Activated B cell treated with CpG ODN at 0.5 μM for 24 hours (primary cell): ENCODE results near the gene SLC9A3. TPM values are rescaled to one million over a fixed set of nuclear protein-coding genes. Genes with fewer than 3 reads are reported as not detected.

ENCODE experiments used
- ATAC-seq: fragments of 200-7000 bp; cut with Tn5 transposase; one replicate; pipeline ENCODE4 v1.10.0; 2021; ENCODE audit warnings: low read depth, mild to moderate bottlenecking, moderate library complexity
- CTCF ChIA-PET: fragments of 350-600 bp; sonication (Branson Sonifier 250); formaldehyde crosslinking; loops from one replicate; lab custom pipeline; 2021; ENCODE audit warnings: antibody characterized with exemption; lab: Charles Lee
- POLR2A ChIA-PET: fragments of 350-600 bp; sonication (Branson Sonifier 250); formaldehyde crosslinking; loops from one replicate; lab custom pipeline; 2021; ENCODE audit warnings: antibody characterized with exemption; lab: Charles Lee
- DNase-seq: peaks from one replicate; pipeline ENCODE4 v3.0.0; 2022
- H3K27ac Mint-ChIP-seq: one replicate; pipeline ENCODE4 v1.8.0; 2020; ENCODE audit warnings: mixed read lengths
- H3K27me3 Mint-ChIP-seq: one replicate; pipeline ENCODE4 v1.8.0; 2021; ENCODE audit warnings: mixed read lengths
- H3K36me3 Mint-ChIP-seq: one replicate; pipeline ENCODE4 v1.8.0; 2021; ENCODE audit warnings: low read depth, mixed read lengths
- H3K4me1 Mint-ChIP-seq: one replicate; pipeline ENCODE4 v1.8.0; 2021; ENCODE audit warnings: mixed read lengths
- H3K4me3 Mint-ChIP-seq: one replicate; pipeline ENCODE4 v1.8.0; 2020; ENCODE audit warnings: mild to moderate bottlenecking, mixed read lengths
- H3K9me3 Mint-ChIP-seq: one replicate; pipeline ENCODE4 v1.8.0; 2020; ENCODE audit warnings: mixed read lengths
- CTCF ChIP-seq: fragments of 200-600 bp; IDR thresholded peaks from one replicate; pipeline ENCODE4 v1.8.0; 2022; ENCODE audit warnings: antibody characterized with exemption, mild to moderate bottlenecking
- intact Hi-C: fragments of 100-400 bp; cut with micrococcal nuclease; formaldehyde crosslinking; loops from one replicate; pipeline ENCODE4 v1.15.1; 2024
- total RNA-seq: library from RNA; stranded (reverse); gene quantifications from 2 replicates; pipeline ENCODE4 v1.2.3, GENCODE V29; 2022

The SLC9A3 gene
- total RNA-seq, 1 donor from 2014 or later = 0.20 TPM

DNA sequence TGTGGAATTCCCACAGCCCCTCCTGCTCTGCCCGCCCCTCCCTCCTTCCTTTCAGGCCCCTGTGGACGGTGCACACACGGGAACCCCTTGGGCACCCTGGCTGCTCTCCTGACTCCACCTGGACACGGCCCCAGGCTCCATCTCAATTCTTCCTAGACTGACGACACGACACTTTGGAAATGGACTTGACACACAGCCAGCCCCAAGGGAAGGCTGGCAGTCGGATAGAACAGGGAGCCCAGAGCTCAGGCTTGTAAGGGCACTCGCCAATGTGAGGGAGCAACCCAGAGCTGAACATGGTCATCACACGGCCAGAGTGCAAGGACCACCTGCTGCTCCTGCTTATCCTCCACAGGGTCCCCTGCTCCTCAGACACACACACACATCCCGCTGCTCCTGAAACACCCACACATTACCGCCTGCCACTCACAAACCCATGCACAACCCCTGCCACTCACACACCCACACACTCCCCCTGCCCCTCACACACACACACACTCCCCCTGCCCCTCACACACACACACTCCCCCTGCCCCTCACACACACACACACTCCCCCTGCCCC lies 8.9 kb downstream of the SLC9A3 start:
- Mint-ChIP-seq H3K27ac (no peak overlapping the region), H3K27me3 (peaks cover 47% of the 10 kb centered on the region), H3K9me3 (no peaks in the 10 kb centered on the region), H3K4me1 (peaks cover 3% of the 10 kb centered on the region), H3K4me3 (no peak overlapping the region), H3K36me3 (no peaks in the 10 kb centered on the region)
- ChIA-PET POLR2A (no interaction called here), CTCF (no interaction called here)
- no peak for TF ChIP-seq CTCF
- ATAC-seq = no peak
- DNase-seq = no peak
- intact Hi-C loops = no loop called here

GRCh38 chr5:514673-515072 lies 9.6 kb downstream of the SLC9A3 start:
- no peak for TF ChIP-seq CTCF
- intact Hi-C loops = no loop called here
- POLR2A ChIA-PET = no interaction called here
- Mint-ChIP-seq H3K9me3 (no peaks in the 10 kb centered on the region), H3K4me3 (no peak overlapping the region), H3K36me3 (no peaks in the 10 kb centered on the region), H3K4me1 (peaks cover 3% of the 10 kb centered on the region), H3K27me3 (peaks cover 41% of the 10 kb centered on the region), H3K27ac (no peak overlapping the region)
- DNase-seq = no peak
- CTCF ChIA-PET = no interaction called here
- ATAC-seq = no peak

DNA sequence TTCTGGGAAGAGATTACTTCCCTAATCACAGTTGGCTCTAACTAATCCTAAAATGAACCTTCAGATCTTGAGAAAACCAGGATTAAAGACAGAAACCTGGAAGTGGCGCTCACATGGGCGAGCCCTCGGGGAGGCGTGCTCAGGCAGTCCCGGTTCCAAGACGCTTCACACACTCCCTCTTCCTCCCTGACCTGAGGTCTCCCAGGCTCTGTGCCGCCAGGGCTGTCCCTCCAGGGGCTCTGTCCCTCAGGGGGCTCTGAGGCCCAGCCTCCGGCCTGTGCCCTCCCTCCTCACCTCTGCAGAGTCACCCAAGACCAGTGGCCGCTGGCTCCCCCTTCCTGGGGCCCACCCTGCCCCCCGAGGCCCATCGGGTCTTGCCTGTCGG lies 10.2 kb downstream of the SLC9A3 start:
- peaks cover 41% of the 10 kb centered on the region for H3K27me3 Mint-ChIP-seq
- no peak overlapping the region for H3K27ac Mint-ChIP-seq
- no peak overlapping the region for H3K4me3 Mint-ChIP-seq
- H3K4me1 Mint-ChIP-seq = peaks cover 3% of the 10 kb centered on the region
- DNase-seq = no peak
- no peak for TF ChIP-seq CTCF
- H3K9me3 Mint-ChIP-seq = no peaks in the 10 kb centered on the region
- ChIA-PET POLR2A (no interaction called here), CTCF (no interaction called here)
- intact Hi-C loops = no loop called here
- no peak for ATAC-seq
- H3K36me3 Mint-ChIP-seq = no peaks in the 10 kb centered on the region

DNA sequence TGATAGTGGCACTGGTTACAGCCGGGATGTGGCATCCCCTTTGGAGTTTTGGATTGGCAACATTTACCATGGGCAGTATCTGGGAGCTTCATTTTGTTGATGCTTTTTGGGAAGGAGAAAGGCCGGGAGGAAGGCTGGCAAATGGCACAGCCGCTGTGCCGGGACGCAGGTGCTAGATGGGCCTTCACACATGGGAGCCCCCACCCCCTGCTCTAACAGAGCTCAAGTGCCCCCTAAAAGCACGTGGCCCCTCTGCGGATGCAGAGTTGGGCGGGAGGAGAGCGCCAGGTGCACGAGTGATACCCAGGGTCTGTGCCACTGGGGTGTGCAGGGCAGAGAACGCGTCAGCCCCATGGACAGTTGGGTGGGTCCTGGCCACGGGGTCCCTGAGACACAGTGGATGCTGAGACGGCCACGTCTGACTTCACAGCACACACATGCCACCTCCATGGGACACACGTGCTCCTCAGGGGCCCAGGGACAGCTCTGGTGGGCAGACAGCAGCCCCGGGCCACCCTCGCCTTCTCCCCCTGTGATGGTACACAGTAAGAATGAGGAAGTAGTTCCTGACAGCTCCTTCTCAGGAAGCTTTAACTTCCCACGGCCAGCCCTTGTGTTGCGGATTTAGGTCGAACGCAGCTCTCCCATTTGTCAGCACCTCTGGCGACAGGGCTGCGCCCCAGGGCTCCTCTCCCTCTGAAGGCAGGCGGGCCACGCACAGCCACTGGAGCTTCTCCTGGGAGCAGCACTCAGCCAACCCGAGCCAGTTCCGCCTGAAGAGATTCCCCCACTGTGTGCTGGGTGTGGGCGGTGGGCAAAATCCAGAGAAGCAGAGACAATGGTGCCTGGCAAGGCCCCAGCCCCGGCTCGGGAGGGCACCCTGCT lies 10.8 kb downstream of the SLC9A3 start:
- Mint-ChIP-seq H3K27ac (peak overlapping the region; percentile 13), H3K36me3 (no peaks in the 10 kb centered on the region)
- POLR2A ChIA-PET = no interaction called here

More for the DNA sequence above, 10.8 kb downstream of the SLC9A3 start:
- CTCF ChIA-PET = no interaction called here
- intact Hi-C loops = no loop called here
- ATAC-seq (no peak), DNase-seq (no peak)
- TF ChIP-seq CTCF = no peak
- Mint-ChIP-seq H3K4me1 (peaks cover 3% of the 10 kb centered on the region), H3K4me3 (no peak overlapping the region), H3K27me3 (peaks cover 37% of the 10 kb centered on the region), H3K9me3 (no peaks in the 10 kb centered on the region)
